Embryonic facial prominence (tissue), 1 donor: ENCODE results near the gene VPS8.
"Not testable (repeated sequence)": the region's sequence is repeated elsewhere in the genome, so short reads cannot be mapped to it uniquely, and the experiment has no call there.

Experiments
- DNase-seq: peaks from one replicate; pipeline ENCODE4 v3.0.0-alpha.2; 2016; ENCODE audit errors: extremely low spot score

VPS8 gene

GRCh38 chr3:184982076-184982475 is 170.1 kb downstream of the VPS8 start:
- DNase-seq, result no peak

- DNase-seq, result no peak
These were observed 173.6 kb downstream of the VPS8 start for GRCh38 chr3:184985586-184985985.

DNA sequence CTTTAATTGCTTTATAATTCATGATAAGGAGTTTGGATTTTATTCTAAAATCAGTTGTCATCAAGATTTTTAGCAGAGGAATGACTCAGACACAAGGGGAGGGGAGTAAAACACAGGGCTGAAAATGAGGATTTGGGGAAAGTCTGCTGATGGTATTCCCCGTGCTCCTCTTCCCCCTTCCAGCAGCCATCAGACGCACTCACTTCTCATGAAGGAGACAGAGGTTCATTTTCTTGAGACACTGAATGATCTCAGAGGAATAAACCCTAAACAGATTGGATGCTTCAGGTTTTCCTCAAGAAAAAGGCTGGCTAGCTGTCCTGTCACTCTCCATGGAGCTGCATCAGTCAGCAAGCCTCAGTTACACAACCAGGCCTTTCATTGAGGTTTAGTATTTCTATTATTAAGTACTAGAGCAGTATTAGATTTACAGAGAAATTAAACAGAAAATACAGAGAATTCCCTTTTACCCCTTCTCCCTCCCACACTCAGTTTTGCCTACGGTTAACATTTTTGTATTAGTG is 174.5 kb downstream of the VPS8 start:
- DNase-seq, result no peak

DNA sequence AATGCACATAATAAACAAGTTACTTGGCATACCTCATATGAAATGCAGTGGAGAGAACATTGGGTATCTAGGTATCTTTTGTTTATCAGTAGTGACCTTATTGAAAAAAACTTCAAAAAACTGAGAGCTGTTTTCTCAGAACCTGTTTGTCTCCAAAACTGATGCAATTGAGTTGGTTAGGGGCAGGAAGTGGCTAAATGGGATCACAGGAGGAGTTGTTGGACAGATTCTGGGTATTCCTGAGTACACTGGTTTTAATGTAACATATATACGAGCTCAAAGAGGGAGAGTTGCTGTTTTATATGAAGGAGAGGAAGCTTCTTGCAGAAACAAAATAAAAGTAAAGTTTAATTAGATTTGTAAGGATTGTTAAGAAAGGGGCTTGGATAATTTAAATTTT is 181.4 kb downstream of the VPS8 start:
- DNase-seq, result no peak

DNA sequence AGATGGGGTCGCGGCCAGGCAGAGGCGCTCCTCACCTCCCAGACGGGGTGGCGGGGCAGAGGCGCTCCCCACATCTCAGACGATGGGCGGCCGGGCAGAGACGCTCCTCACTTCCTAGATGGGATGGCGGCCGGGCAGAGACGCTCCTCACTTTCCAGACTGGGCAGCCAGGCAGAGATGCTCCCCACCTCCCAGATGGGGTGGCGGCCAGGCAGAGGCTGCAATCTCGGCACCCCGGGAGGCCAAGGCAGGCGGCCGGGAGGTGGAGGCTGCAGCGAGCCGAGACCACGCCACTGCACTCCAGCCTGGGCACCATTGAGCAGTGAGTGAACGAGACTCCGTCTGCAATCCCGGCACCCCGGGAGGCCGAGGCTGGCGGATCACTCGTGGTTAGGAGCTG is 191.9 kb downstream of the VPS8 start:
- DNase-seq, result not testable (repeated sequence)

DNA sequence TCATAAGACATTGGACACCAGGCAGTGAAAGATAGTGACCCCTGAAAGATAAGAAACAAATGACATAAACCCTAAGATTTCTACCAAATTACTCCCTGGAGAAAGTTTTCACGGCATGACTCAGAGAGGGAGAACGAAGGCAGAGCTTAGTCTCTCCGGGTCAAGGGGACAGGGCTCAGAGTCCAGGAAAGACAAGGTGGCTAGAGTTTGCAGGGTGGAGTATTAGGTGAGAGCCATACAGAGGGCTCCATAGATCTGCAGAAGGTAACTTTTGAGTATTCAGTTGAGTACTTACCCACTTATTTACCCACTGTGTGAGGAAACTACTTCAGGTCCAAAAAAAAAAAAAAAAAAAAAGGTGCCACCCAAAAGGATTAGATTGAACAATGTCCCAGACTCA is 197.7 kb downstream of the VPS8 start:
- no peak for DNase-seq

GRCh38 chr3:185017584-185017983 is 205.6 kb downstream of the VPS8 start:
- DNase-seq, result not testable (repeated sequence)

GRCh38 chr3:185017996-185018395 is 206.0 kb downstream of the VPS8 start:
- DNase-seq, result not testable (repeated sequence)

GRCh38 chr3:185021256-185021655 is 209.3 kb downstream of the VPS8 start:
- no peak for DNase-seq

- no peak for DNase-seq
These were observed 212.4 kb downstream of the VPS8 start for GRCh38 chr3:185024406-185024805.

DNA sequence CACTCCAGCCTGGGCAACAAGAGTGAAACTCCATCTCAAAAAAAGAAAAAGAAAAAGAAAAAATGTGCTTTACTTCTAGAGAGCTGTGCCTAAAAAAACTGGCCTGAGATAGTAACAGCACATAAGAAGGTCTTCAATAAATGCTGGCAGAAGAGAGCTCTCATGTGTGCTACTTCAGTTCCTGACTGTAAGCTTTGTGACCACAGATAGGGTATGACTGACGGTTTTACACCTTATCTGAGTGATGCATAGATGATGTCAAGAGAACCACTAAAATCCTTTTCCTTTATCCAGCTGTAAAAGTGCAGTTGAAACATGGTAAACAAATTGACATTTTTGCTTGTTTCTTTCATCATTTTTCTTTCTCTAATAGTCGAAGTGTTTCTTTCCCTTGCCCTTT is 213.0 kb downstream of the VPS8 start:
- DNase-seq, result no peak

DNA sequence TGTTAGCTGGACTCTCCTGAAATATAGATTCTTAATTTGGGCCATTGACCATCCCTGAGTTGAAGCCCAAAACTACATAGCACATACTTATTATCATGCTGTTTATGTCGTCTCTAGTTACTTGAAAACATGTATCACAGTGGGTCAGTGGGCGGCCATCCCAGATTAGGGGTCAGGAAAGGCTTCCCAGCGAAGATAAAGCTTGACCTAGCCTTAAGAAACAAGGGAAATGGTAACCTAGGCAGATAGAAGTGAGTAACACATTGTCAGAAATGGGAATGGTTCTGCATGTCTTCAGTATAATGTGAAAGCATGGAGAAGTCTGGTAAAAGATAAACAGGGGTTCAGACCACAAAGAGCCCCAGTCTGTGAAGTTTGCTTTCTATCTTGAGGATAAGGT is 216.2 kb downstream of the VPS8 start:
- DNase-seq, result no peak

DNA sequence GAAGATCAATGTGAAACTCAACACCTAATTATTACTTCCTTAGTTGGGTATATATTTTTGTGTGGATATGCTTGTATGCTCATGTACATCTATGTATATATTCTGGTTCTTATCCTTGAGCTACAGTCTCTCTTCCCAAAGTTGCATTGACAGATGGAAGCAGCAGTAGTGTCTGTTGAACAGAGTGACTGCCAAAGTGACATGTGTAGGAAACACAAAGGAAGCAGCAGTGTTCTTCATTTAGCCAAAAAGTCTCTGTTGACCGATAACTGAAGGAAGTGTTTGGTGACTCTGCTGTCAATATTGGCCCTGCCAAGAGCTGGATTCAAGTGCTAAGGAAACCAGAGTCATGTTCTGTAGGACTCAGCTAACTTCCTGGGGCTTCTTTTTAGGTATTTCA is 217.1 kb downstream of the VPS8 start:
- no peak for DNase-seq

DNA sequence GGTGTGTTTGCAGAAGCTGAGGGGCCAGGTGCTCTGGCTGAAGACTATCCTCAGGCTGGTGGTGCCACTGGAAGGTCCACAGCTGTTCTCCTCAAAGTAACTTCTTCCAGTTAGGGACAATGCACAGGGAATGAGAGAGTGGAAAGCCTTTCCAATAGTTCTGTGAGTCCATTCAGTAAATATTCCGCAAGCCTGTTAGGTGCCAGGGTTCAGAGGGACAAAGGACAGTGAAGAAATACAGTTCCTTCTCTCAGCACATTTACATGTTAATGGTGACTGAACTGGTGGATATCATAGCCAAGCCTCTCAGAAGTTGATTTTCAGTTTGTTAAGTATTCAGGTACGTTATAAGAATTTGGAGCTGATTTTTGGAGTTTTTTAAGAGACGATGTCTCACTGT is 218.4 kb downstream of the VPS8 start:
- no peak for DNase-seq

GRCh38 chr3:185030951-185031350 is 219.0 kb downstream of the VPS8 start:
- no peak for DNase-seq

DNA sequence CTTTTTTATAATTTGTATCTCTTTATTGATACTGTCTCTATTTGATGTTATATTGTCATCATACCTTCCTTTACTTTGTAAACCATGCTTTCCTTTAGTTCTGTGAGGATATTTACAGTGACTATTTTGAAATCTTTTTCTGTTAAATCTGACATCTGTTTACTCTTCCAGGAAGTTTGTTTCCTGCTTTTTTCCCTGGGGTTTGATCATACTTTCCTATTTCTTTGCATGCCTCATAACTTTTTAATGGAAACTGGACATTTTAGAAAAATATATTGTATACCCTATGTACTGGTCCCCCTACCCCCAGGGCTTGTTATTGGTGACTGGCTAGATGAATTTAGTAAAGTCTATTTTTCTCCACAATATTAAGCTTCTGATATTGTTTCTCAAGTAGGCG is 225.8 kb downstream of the VPS8 start:
- no peak for DNase-seq

DNA sequence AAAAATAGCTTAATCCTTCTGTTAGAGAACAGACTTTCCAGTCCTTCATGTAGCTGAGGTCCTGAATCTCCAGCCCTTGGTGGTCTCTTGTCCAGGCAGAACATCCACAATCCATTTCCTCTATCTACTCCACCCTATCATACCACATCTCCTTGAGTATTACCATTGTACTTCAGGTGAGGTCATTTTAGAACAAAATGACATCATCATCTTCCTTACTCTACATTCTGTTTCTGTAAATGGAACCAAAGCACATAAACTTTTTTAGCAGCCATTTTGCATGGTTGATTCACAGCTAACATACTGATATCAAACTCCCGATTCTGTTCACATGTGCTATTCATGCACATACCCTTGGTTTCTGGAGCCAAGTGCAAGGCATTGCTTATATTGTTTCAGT is 228.5 kb downstream of the VPS8 start:
- DNase-seq, result no peak

- DNase-seq, result no peak
These were observed 229.6 kb downstream of the VPS8 start for GRCh38 chr3:185041540-185041939.

- no peak for DNase-seq
These were observed 230.5 kb downstream of the VPS8 start for GRCh38 chr3:185042312-185043050.

DNA sequence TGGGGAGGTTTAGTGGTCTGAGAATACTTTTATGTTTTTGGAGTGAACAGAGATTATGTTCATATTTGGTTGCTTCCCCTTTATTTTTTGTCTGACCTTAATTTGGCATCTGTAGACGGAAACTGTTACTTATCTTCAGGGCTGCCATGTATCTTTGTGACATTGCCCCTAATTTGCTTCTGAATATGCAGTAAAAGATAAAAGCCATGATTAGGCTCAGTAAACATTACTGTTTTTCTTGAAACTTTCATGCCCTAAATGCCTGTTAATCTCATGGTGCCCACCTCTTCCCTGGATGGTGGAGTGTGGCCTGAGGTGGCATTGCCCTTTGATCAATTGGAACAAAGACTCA is 234.2 kb downstream of the VPS8 start:
- DNase-seq, result no peak

- no peak for DNase-seq
These were observed 234.6 kb downstream of the VPS8 start for GRCh38 chr3:185046603-185047002.

- DNase-seq, result no peak
These were observed 237.7 kb downstream of the VPS8 start for GRCh38 chr3:185049710-185050109.

DNA sequence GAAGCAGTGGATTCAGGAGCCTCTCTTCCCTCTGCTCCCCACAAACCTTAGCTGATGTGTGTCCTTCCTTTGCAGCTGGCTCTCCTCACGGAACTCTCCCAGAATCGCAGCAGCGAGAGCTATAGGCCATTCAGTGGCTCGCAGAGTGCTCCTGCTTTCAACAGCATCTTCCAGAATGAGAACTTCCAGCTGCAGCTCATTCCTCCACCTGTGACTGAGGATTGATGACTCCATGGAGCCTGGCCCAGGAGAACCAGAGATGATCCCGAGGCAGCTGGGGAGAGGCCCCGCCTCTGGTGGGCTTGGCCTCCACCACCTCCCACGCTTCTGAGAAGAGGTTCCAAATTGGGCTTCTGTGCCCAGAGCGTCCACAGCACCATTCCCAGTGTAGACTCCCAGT is 239.8 kb downstream of the VPS8 start:
- no peak for DNase-seq

GRCh38 chr3:185052631-185053030 is 240.7 kb downstream of the VPS8 start:
- DNase-seq, result no peak
